BLaER1 (cell line): Measurements from ENCODE around the gene PRRC2C.

ENCODE experiments used
- H3K27ac ChIP-seq: shearing (Covaris generic); formaldehyde crosslinking; 2 replicates; pipeline ENCODE4 v1.8.1; 2022
- H3K27me3 ChIP-seq: shearing (Covaris generic); formaldehyde crosslinking; 2 replicates; pipeline ENCODE4 v1.8.1; 2022
- H3K36me3 ChIP-seq: shearing (Covaris generic); formaldehyde crosslinking; 2 replicates; pipeline ENCODE4 v1.8.1; 2022
- H3K4me1 ChIP-seq: shearing (Covaris generic); formaldehyde crosslinking; 2 replicates; pipeline ENCODE4 v1.8.1; 2022
- H3K4me2 ChIP-seq: shearing (Covaris generic); formaldehyde crosslinking; 2 replicates; pipeline ENCODE4 v1.8.1; 2022
- H3K4me3 ChIP-seq: shearing (Covaris generic); formaldehyde crosslinking; 2 replicates; pipeline ENCODE4 v1.8.1; 2022
- H3K9ac ChIP-seq: shearing (Covaris generic); formaldehyde crosslinking; 2 replicates; pipeline ENCODE4 v1.8.1; 2022
- H3K9me3 ChIP-seq: shearing (Covaris generic); formaldehyde crosslinking; 2 replicates; pipeline ENCODE4 v1.8.1; 2022
- H4K20me1 ChIP-seq: shearing (Covaris generic); formaldehyde crosslinking; 2 replicates; pipeline ENCODE4 v1.8.1; 2022
- Cebpa-rat ChIP-seq: shearing (Covaris generic); IDR thresholded peaks from 2 replicates; pipeline ENCODE4 v1.8.1; 2022

PRRC2C gene

DNA sequence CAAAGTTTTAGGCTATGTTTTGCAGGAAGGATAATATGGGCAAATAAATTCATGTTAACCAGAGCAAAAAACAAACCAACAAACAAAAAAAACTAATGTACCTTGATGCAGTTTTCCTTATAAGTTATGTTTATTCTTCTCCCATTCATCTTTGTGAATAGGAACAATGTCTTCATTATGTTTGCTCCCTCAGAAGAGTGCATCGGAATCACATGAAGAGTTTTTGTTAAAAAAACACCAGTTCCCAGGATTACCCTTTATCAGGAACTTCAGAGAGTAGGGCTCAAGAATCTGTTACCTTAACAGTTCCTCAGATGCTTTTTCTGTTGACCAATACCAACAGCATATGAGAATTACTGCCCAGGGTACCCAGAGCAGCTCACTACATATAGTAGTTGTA, 14.6 kb upstream of the PRRC2C start:
- H3K27ac ChIP-seq: no peak overlapping the region

DNA sequence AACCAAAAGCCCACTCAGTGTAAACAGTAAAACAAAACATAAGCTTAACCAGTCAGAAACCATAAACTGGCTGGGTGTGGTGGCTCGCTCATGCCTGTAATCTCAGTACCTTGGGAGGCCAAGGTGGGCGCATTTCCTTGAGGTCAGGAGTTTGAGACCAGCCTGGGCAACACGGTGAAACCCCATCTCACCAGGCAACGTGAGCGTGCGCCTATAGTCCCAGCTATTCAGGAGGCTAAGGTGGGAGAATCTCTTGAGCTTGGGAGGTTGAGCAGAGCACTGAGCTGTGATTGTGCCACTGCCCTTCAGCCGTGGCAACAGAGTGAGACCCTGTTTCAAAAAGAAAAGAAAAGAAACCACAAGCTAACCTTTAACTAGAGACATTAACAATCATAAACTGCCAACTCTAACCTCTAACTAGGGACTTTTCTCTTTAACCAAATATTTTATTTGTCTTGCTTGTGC, 13.1 kb upstream of the PRRC2C start:
- no peaks in the 10 kb centered on the region for H3K9me3 ChIP-seq
- H3K36me3 ChIP-seq: no peaks in the 10 kb centered on the region
- H3K27ac ChIP-seq: no peak overlapping the region
- no peaks in the 10 kb centered on the region for H4K20me1 ChIP-seq
- no peak overlapping the region for H3K9ac ChIP-seq
- TF ChIP-seq Cebpa-rat: no peak
- no peaks in the 10 kb centered on the region for H3K27me3 ChIP-seq
- H3K4me2 ChIP-seq: no peak overlapping the region
- no peak overlapping the region for H3K4me3 ChIP-seq
- H3K4me1 ChIP-seq: no peaks in the 10 kb centered on the region

More for the DNA sequence above, 14.6 kb upstream of the PRRC2C start:
- Histone ChIP-seq H3K9ac (no peak overlapping the region), H3K27me3 (no peaks in the 10 kb centered on the region), H3K4me2 (no peak overlapping the region), H3K9me3 (no peaks in the 10 kb centered on the region), H3K4me1 (no peaks in the 10 kb centered on the region), H3K36me3 (no peaks in the 10 kb centered on the region), H4K20me1 (no peaks in the 10 kb centered on the region), H3K4me3 (no peak overlapping the region)
- TF ChIP-seq Cebpa-rat: no peak

DNA sequence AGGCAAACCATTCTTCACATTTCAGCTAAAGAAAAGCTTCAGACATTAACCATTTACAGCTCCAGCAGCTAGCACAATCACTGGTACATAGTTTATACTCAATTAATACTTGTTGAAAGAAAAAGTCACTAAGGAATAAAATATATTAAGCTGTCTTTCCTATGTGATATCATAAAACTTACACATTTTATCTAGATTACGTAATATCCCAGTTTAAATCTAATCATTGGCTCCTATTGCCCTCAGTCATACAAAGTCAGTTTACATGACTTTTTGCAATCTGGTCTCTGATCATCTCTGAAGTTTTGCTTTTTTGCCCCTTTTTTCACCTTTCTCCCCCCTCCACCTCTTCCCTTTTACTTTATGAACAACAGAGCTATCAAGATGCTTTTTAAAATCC, 8.5 kb upstream of the PRRC2C start:
- H3K4me1 ChIP-seq: no peaks in the 10 kb centered on the region
- H3K4me2 ChIP-seq: no peak overlapping the region
- no peaks in the 10 kb centered on the region for H4K20me1 ChIP-seq
- H3K27me3 ChIP-seq: no peaks in the 10 kb centered on the region
- no peak overlapping the region for H3K9ac ChIP-seq
- no peak overlapping the region for H3K4me3 ChIP-seq
- no peak overlapping the region for H3K27ac ChIP-seq
- no peaks in the 10 kb centered on the region for H3K9me3 ChIP-seq
- H3K36me3 ChIP-seq: no peaks in the 10 kb centered on the region
- TF ChIP-seq Cebpa-rat: peak; percentile 28; the same call in 1 of the 2 replicates

DNA sequence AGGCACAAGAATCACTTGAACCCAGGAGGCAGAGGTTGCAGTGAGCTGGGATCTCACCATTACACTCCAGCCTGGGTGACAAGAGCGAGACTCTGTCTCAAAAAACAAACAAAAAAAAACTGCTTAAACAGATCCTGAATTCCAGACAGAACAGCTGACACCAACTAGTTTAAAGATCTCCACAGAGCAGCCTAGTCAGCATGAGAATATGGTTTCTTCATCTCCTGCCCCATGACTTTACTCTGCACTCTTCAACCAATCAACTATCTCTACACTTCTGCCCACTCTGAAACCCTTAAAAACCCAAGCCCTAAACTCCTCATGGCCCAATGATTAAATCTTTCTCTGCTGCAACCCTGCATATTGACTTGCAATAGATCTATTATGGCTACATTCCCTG, 7.5 kb upstream of the PRRC2C start:
- Histone ChIP-seq H3K27me3 (no peaks in the 10 kb centered on the region), H3K36me3 (no peaks in the 10 kb centered on the region), H3K27ac (no peak overlapping the region), H3K4me3 (no peak overlapping the region), H3K4me1 (no peaks in the 10 kb centered on the region), H3K9me3 (no peaks in the 10 kb centered on the region), H3K4me2 (no peak overlapping the region), H4K20me1 (no peaks in the 10 kb centered on the region), H3K9ac (no peak overlapping the region)
- no peak for TF ChIP-seq Cebpa-rat

DNA sequence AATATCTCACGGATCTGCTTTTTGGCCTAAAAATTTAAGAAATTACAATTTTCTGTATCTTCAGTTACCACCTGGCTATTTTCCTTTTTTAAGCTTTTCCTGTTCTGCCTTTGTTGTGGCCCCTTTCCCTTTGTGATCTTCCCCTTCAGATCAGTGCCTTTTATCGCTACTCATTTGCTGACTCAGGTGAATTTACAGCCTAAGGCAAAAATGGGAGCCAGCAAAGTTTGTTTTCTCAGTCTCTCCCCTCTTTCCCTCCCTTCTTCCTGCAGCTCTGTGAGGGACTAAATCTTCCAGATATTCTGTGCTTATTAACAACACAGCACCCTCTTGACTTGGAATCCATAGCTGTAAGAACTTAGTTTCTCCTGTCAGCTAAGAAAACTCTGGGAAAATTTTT, 5.3 kb upstream of the PRRC2C start:
- Histone ChIP-seq H3K9me3 (no peaks in the 10 kb centered on the region), H3K27ac (no peak overlapping the region), H3K4me1 (peaks cover 10% of the 10 kb centered on the region), H3K27me3 (no peaks in the 10 kb centered on the region), H3K9ac (no peak overlapping the region), H3K4me3 (no peak overlapping the region), H3K4me2 (no peak overlapping the region), H4K20me1 (no peaks in the 10 kb centered on the region), H3K36me3 (no peaks in the 10 kb centered on the region)
- TF ChIP-seq Cebpa-rat: no peak

DNA sequence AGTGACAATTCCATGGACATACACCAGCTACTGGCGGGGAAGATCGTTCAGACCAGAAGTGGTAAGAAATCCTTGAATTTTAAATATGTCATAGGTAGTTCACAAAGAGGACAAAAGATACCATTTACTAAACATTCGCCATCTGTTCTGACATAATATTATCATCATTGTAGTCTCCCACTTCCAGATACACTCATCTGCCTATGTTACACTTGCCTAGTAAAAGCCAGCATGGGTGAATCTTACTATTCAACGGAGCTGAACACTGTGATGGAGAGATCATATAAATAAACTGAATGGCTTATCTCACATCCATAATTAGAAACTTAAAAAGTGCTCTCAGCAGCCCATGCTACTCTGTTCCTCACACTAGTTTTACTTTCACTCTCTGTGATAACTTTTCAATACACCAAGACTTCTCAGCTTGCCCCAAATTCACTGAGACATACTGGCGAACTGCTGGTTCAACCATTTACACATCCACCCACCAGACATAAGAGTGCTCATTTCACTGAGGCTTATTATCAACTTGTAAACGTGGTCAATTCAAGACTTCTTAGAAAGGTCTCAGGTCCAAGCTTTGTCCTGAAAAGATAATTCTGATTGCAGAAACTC, 463 bp upstream of the PRRC2C start:
- H3K4me1 ChIP-seq: peaks cover 34% of the 10 kb centered on the region
- TF ChIP-seq Cebpa-rat: no peak
- no peaks in the 10 kb centered on the region for H3K9me3 ChIP-seq
- no peaks in the 10 kb centered on the region for H3K27me3 ChIP-seq
- H4K20me1 ChIP-seq: peaks cover 45% of the 10 kb centered on the region
- H3K27ac ChIP-seq: peak overlapping the region; percentile 99
- peak overlapping the region; percentile 69 for H3K4me2 ChIP-seq
- H3K4me3 ChIP-seq: peak overlapping the region; percentile 99
- H3K9ac ChIP-seq: peak overlapping the region; percentile 99
- peaks cover 11% of the 10 kb centered on the region for H3K36me3 ChIP-seq

DNA sequence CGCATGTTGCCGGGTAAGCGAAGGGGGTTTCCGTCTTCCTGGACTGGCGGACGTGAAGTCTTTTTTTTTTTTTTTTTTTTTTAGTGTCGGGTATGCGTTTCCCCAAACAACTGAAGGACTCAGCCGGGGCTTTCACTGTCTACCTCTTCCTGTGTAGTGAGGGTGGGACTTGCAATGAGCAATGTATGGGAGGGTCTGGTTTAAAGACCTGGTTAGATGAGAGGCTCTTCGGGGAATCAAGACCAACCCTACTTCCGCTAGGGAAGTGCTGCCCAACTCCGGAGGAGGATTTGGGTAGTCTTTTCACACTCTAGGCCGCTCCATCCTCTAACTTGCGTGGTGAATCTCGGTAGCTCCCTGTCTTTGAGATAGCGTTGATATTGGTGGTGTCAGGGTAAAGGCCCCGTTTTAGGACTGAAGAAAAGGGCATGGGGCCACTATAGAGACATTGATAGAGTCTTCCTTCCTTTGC, 754 bp downstream of the PRRC2C start:
- Histone ChIP-seq H3K27me3 (no peaks in the 10 kb centered on the region), H3K9me3 (no peaks in the 10 kb centered on the region), H3K4me1 (peaks cover 37% of the 10 kb centered on the region), H3K4me3 (peak overlapping the region; percentile 99), H3K27ac (peak overlapping the region; percentile 99), H3K9ac (peak overlapping the region; percentile 99), H3K36me3 (peaks cover 23% of the 10 kb centered on the region), H4K20me1 (peaks cover 57% of the 10 kb centered on the region), H3K4me2 (peak overlapping the region; percentile 94)
- no peak for TF ChIP-seq Cebpa-rat

DNA sequence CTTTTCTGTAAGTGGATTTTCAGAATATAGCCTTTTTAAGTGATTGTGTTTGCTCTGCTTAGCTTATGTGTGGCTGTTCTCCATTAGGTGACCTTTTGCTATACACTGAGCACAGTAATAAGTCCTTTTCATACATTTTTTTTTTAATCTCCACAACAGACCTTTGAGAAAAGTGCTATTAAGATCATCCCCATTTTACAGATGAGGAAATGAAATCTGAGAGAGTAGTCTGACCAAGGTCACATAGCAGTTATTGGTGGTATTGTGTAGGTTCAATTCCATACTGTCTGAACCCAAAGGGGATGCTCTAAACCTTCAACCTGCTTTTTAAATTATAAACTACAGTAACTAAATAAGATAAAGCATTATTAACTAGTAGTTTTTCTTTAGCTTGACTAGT, 1.7 kb downstream of the PRRC2C start:
- H3K27ac ChIP-seq: no peak overlapping the region; the same call in 1 of the 2 replicates
- H3K4me3 ChIP-seq: peak overlapping the region; percentile 99
- H3K36me3 ChIP-seq: peaks cover 28% of the 10 kb centered on the region
- H3K27me3 ChIP-seq: no peaks in the 10 kb centered on the region
- H3K4me1 ChIP-seq: peaks cover 37% of the 10 kb centered on the region
- peak overlapping the region; percentile 99 for H3K9ac ChIP-seq
- peaks cover 66% of the 10 kb centered on the region for H4K20me1 ChIP-seq
- H3K9me3 ChIP-seq: no peaks in the 10 kb centered on the region
- H3K4me2 ChIP-seq: peak overlapping the region; percentile 94
- no peak for TF ChIP-seq Cebpa-rat

DNA sequence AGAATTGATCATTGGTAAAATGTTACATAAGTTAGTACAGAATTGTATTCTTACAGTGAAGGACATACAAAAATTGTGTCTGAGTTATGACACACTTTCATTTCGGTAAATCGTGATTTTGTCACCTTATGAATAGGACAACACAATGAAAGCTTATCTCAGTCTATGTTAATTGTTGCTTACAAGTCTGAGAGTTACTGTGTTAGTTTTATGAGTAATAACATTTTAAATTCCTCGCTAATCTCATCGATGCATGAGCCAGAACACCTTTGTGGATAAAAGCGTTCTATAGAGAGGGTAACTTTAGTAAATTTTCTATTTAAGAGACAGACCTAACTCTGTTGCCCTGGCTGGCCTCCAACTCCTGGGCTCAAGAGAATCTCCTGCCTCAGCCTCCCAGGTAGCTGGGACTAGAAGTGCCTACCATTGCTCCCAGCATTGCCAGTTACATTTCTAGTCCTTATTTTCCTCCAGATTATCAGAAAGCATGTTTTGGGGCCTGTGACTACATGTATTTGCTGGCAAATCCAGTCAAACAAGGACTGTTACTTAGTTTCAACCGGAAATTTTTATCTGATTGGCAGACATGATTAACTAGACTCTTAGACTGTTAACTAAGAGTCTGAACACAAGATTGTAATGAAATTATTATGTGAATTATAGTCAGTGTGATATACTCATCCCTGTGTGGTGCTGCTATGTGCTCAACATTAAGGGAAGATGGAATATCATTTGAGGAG, 3.0 kb downstream of the PRRC2C start:
- Histone ChIP-seq H3K9me3 (no peaks in the 10 kb centered on the region), H3K4me1 (peaks cover 38% of the 10 kb centered on the region), H3K4me2 (peak overlapping the region; percentile 94), H3K9ac (no peak overlapping the region), H3K27ac (no peak overlapping the region), H3K4me3 (no peak overlapping the region), H4K20me1 (peaks cover 80% of the 10 kb centered on the region), H3K36me3 (peaks cover 40% of the 10 kb centered on the region), H3K27me3 (no peaks in the 10 kb centered on the region)
- TF ChIP-seq Cebpa-rat: no peak

DNA sequence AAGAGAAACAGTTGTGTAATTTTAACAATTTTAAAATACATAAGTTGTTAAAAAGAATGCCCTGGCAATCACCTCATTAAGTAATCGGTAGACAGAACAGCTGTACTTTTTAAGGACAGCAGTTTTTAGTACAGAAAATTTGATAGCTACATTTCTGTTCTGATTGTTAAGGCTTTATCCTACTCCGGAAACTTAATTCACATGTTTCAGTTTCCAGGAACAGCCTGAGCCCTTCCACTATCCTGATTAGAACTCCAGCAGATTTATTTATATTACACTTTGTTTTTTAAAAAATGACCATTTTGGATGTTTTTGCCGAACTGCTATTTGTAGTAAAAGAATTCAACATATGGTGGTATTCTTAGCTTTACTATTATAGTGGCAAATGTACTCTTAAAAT, 8.7 kb downstream of the PRRC2C start:
- peaks cover 10% of the 10 kb centered on the region; the same call in 1 of the 2 replicates for H3K4me1 ChIP-seq
- H3K36me3 ChIP-seq: peaks cover 69% of the 10 kb centered on the region
- H3K4me3 ChIP-seq: no peak overlapping the region
- H4K20me1 ChIP-seq: peaks cover 100% of the 10 kb centered on the region
- no peak for TF ChIP-seq Cebpa-rat
- H3K9ac ChIP-seq: no peak overlapping the region
- H3K27me3 ChIP-seq: no peaks in the 10 kb centered on the region
- peaks cover 3% of the 10 kb centered on the region for H3K9me3 ChIP-seq
- H3K4me2 ChIP-seq: no peak overlapping the region
- no peak overlapping the region for H3K27ac ChIP-seq
